ACHN (cell line): ENCODE measurements around the gene FOSL2.
A peak's percentile ranks its signal among the peaks of the same experiment; 100 is the strongest.

ENCODE experiments used
- DNase-seq: peaks from one replicate; pipeline ENCODE4 v3.0.0-alpha.2; 2015
- in situ Hi-C: cut with HindIII; loops from 2 replicates; pipeline ENCODE4 v1.10.0; 2017; ENCODE audit warnings: low sequenced_read_pairs, low pct_ligation_motif_present, low pct_unique_long_range_greater_than_20kb

The FOSL2 gene

GRCh38 chr2:28355521-28356094 is 37.0 kb upstream of the FOSL2 start:
- in situ Hi-C loops, result no loop called here
- DNase-seq, result peak; percentile 8

DNA sequence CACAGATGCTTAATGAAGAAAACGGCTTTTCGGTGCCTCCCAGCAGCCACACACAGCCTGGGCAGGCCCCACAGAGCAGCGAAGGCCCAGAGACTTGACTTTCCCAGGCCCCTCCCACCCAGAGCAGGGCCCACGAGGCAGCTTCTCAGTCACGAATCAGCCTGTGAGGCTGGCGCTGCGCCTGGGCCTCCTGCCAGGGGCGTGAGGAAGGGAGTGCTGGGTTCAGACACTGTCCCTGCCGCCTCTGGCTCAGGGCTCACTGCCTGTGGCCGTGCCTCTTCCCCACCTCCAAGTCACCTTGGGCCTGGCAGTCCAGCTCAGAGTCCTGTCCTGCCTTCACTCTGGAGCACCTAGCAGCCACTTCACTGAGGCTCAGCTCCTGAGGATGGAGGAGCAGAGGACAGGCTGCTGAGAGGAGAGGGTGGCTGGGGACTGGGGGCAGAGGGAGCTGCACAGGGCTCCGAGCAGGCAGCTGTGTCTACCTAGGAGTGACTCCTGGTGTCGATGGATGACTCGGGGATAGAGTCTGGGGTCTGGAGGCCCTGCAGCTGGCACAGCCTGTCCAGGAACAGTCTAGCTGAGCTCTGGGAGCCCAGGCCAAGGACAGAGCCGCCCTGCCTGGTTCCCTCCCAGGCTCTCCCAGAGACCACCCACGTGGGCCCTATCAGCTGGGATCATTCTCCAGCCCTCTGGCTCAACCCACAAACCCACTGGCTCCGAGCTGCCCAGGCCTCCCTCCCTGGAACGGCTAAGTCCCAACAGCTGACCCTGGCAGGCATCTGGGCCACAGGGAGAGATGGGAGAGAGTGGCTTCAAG is 36.4 kb upstream of the FOSL2 start:
- in situ Hi-C loops, result no loop called here
- DNase-seq, result no peak

- DNase-seq, result no peak
- in situ Hi-C loops, result no loop called here
Observed at GRCh38 chr2:28357055-28357454, 35.6 kb upstream of the FOSL2 start.

DNA sequence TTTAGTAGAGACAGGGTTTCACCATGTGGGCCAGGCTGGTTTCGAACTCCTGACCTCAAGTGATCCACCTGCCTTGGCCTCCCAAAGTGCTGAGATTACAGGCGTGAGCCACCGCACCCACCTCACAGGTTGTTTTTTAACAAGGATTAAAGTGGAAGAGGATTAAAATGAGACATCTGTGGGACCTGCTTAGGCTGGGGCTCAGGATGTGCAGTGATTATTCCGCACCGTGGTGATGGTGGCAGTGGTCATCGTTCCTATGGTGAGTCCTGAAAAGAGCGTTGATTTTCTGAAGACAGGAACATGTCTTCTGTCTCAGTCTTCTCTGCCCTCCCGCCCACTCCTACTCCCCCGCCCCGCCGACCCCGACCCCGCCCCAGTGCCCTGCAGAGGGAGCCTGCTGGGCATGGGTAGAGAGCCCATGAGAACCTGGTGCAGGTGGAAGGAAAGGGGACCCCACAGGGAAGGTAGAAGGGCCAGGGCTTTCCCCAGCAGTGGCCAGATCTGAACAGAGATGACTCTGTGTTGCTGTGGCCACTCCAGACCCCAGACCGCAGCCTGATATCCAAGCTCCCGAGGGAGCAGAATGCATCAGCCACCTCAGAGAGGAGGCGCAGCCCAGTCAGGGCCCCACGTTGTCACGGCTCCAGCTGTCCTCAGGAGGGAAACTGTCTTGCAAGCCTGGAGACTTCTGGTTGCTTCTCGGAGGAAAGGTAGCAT is 34.5 kb upstream of the FOSL2 start:
- no peak for DNase-seq
- in situ Hi-C loops, result no loop called here

- in situ Hi-C loops, result no loop called here
- no peak for DNase-seq
Observed at GRCh38 chr2:28358668-28359201, 33.9 kb upstream of the FOSL2 start.

GRCh38 chr2:28359222-28360057 is 33.2 kb upstream of the FOSL2 start:
- no peak for DNase-seq
- in situ Hi-C loops, result no loop called here

DNA sequence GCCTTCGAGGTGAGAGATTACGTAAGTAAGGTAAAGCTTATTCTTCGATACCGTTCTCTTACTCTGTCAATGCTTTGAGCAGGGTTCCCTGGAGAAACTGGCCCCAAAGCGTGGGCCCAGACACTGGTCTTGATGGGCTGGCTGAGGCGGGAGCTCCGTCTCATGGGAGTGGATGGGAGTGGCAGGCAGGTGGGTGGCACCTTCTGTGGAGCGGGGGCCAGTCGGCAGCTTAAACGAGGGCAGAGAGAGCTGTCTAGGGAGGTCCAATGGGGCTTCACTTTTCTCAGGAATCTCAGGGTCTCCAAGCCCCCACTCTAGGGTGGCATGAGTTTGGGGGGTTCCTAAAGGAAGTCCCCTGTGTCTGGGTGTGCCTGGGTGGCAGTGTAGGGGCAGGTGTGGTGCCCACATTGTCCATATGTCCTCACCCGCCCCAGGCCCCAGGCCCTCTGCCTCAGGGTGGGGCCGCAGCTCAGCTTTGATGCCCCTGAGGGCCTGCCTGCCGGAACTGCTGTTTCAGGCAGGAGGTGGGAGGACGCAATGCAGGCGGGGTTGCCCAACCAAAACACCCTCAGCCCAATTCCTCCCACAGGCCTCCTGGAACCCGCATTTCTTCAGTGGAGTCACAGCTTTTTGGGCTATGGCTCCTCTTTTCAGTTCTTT is 32.5 kb upstream of the FOSL2 start:
- DNase-seq, result no peak

DNA sequence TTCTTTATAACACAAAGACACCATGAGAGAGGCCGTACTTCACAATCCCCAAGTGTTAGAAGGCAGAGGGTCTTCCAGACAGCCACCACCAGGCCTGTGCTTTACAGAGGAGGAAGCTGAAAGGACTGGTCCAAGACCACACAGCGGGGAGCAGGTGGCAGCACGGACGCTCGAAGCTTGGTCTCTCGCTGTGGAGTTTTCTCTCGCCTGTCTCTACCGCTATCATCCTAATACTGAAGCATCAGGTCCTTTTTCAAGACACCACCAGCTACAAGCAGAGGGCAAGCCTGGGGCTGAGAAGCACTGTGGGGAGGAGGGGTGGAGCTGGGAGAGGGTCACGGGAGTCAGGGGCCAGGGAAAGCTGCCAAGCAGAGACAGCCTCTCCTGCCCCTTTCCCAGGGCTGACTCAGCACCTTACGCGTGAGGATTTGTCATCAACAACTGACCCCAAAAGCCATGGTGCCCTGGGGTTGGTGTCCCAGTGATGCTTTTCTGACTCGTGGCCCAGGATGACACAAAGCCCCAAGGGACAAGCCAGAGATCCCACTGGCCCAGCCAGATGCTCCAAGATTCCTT is 31.9 kb upstream of the FOSL2 start:
- in situ Hi-C loops, result no loop called here
- DNase-seq, result peak; percentile 25

More for the DNA sequence above, 32.5 kb upstream of the FOSL2 start:
- in situ Hi-C loops, result no loop called here

DNA sequence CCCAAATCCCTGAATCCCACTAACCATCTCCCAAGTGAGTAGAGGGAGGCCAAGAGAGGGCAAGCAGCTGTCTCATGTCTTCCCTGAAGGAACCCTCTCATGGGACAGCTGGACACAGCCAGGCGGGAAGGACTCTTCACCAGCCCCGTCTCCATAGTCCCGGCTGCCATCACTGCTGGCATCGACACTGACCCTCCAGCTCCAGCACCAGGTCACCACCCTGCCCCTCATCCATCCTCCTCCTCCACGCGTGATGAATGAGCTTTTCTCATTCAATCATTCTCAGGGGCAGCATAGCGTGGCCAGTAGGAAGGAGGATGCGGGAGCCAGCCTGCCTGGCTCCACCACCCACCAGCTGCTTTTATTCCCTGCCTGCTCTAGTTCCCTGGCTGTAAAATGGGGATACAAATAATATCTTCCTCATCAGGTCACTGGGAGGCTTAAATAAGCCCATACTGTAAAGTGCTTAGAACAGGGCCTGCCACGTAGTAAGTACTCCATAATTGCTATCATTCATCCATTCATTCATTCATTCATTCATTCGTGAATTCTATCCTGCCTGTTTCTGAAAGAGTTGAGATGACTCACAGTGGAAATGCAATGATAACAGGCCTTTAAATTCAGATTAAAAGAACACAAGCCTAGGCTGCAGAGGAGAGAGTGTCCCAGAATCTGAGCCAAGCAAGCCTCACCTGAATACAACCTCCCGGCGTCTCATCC is 30.5 kb upstream of the FOSL2 start:
- no peak for DNase-seq
- in situ Hi-C loops, result no loop called here

DNA sequence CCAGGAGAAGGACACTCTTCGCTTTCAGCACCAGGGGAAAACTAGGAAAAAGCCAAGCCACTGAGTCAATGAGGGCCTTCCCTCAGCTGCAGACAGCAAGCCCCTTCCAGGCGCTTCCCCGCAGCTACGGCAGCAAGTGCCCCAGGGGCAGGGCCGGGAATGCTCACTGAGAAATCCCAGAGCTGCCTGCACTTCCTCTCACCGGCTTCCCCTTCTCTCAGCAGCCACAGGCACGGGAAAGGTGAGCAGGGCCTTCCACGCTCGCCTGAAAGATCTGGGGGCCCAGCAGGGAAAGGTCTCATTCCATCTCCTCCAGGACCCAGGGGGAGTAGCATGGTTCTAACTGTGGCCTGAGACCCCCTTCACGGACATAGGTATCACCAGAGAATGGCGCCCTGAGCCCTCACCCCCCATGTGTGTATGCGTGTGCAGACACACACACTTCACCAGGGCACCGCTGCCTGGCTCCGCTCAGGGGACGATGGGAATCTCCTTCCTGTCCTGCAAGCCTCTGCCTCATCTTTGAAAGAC is 29.6 kb upstream of the FOSL2 start:
- in situ Hi-C loops, result no loop called here
- no peak for DNase-seq

- no peak for DNase-seq
- in situ Hi-C loops, result no loop called here
Observed at GRCh38 chr2:28363686-28364280, 28.9 kb upstream of the FOSL2 start.

DNA sequence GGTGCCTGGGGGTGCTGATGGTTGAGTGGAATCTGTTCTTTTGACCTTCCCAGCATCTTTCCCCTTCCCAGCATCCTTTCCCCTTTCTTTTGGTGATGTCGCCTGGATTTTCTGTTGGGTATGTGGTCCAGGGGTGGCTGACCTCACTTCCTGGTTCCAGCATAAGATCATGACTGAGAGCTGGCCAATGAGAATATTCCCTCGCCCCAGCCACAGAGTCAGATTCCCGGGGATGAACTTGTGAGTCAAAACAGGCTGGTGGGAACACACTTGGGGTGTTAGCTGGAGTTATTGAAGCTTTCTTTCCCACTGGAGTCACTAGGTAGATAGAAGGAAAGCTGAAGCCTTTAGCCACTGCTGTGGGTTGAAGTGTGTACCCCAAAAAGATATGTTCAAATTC is 28.0 kb upstream of the FOSL2 start:
- in situ Hi-C loops, result no loop called here
- no peak for DNase-seq

GRCh38 chr2:28365158-28365557 is 27.5 kb upstream of the FOSL2 start:
- no peak for DNase-seq
- in situ Hi-C loops, result no loop called here

DNA sequence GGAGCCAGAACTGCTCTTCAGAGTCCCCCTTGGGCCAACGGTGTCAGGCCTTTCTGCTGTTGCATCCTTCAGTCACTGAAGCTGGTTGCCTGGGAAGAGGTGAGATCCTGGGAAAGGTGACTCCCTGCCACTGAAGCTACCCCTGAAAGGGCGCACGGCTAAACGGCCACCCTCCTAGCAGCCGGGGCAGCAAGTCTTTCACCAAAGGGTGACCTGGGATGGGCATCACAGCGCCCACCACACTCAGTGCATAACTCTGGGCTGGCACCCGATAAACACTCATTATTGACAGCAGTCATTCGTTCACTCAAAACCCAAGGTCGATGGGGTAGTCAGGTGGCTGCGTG is 26.5 kb upstream of the FOSL2 start:
- DNase-seq, result no peak
- in situ Hi-C loops, result no loop called here

DNA sequence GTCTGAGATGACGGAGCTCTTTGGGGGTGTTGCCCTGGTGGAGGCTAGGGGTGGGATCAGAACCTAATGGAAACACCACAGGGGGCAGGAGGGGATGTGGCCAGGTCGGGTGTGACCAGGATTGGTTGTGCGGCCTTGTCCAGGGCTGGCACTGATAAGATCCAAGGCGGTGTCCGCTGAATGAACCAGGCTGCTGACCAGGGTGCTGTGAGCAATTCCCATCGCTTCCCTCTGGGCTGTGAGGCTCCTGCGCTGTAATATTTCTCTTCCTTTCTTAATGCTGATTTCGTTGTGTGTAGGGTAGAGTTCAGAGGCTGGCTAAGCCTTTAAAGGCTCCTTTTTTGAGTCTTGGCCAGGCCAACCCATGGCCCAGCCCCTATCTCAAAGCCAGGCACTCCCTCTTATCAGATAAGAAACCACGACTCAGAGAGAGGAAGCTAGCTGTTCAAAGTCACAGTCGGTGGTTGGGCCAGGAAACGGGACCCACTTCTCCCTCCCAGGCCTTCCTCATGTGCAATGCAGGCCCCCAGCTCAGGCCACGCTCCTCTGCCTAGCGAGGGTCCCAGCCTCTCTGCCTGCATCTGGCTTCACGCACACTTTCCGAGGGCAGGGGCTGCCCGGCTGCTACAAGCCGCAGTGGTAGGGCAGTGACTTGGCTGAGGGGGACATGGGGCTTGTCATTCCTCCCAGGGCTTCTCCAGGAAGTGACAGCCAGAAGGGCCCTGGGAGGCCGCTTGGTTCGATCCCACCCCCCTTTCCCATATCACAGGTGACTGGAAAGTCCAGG is 26.0 kb upstream of the FOSL2 start:
- DNase-seq, result peak; percentile 16
- in situ Hi-C loops, result no loop called here

- in situ Hi-C loops, result no loop called here
- DNase-seq, result no peak
Observed at GRCh38 chr2:28367667-28368356, 24.8 kb upstream of the FOSL2 start.
